BJ (cell line): ENCODE results near the gene GLI3. TPM values are rescaled to one million over a fixed set of nuclear protein-coding genes. Genes with fewer than 3 reads are reported as not detected.

Experiments
- CTCF ChIA-PET: fragments of 350-600 bp; formaldehyde crosslinking; extraction: SDS; loops from one replicate; lab custom pipeline; 2021; ENCODE audit warnings: antibody characterized with exemption, inconsistent platforms; lab: Yijun Ruan, JAX
- POLR2A ChIA-PET: fragments of 300-600 bp; sonication (Branson Sonifier 250); formaldehyde crosslinking; extraction: SDS; loops from one replicate; lab custom pipeline; 2021; ENCODE audit warnings: antibody characterized with exemption; lab: Charles Lee
- DNase-seq: peaks from one replicate; pipeline ENCODE4 v3.0.0-alpha.2; 2011; ENCODE audit warnings: low read depth
- H3K27me3 ChIP-seq: 2 replicates; pipeline ENCODE4 v1.6.0; 2011; ENCODE audit warnings: low read length; ENCODE audit not compliant: control insufficient read depth, insufficient read depth
- H3K36me3 ChIP-seq: 2 replicates; pipeline ENCODE4 v1.5.1; 2011; ENCODE audit warnings: low read length; ENCODE audit not compliant: control insufficient read depth, insufficient read depth
- H3K4me3 ChIP-seq: 2 replicates; pipeline ENCODE4 v1.5.1; 2011; ENCODE audit warnings: low read depth, mild to moderate bottlenecking, control low read depth, low read length
- CTCF ChIP-seq: IDR thresholded peaks from 2 replicates; pipeline ENCODE4 v1.5.1; 2011; ENCODE audit warnings: low read depth, mild to moderate bottlenecking, control low read depth, inconsistent platforms, low read length, moderate library complexity; ENCODE audit not compliant: insufficient read depth
- polyA plus RNA-seq: library from polyadenylated mRNA; depleted of rRNA; stranded (reverse); fragments of >200 nt; gene quantifications from 2 replicates; pipeline ENCODE4 v1.2.3, GENCODE V29; 2011

The GLI3 gene
- polyA plus RNA-seq, 1 experiment: 5.1 TPM

GRCh38 chr7:42074076-42074475 lies 162.9 kb downstream of the GLI3 start:
- Histone ChIP-seq H3K27me3 (no peaks in the 10 kb centered on the region), H3K4me3 (no peak overlapping the region), H3K36me3 (no peaks in the 10 kb centered on the region; the same call in 1 of the 2 replicates)
- no peak for TF ChIP-seq CTCF
- CTCF ChIA-PET: interaction anchor here (1.0 kb wide), 1 partner anchor 12 kb away, joined by 3 read pairs; no protein-coding TSS in a partner anchor
- DNase-seq: no peak
- POLR2A ChIA-PET: no interaction called here

GRCh38 chr7:42071372-42072261 lies 165.4 kb downstream of the GLI3 start:
- no peaks in the 10 kb centered on the region; the same call in 1 of the 2 replicates for H3K36me3 ChIP-seq
- no peak overlapping the region for H3K4me3 ChIP-seq
- POLR2A ChIA-PET: interaction anchor here (0.6 kb wide), 1 partner anchor 161 kb away, joined by 3 read pairs; no protein-coding TSS in a partner anchor
- H3K27me3 ChIP-seq: no peaks in the 10 kb centered on the region
- CTCF ChIA-PET: interaction anchor here (0.6 to 1.1 kb wide), 8 partner anchors 12 to 92 kb away, joined by 3 to 4 read pairs (median 3); no protein-coding TSS in a partner anchor
- DNase-seq: no peak
- TF ChIP-seq CTCF: no peak

GRCh38 chr7:42070068-42070467 lies 166.9 kb downstream of the GLI3 start:
- CTCF ChIA-PET: no interaction called here
- no peak overlapping the region for H3K4me3 ChIP-seq
- no peak for DNase-seq
- no peak for TF ChIP-seq CTCF
- no peaks in the 10 kb centered on the region; the same call in 1 of the 2 replicates for H3K36me3 ChIP-seq
- no peaks in the 10 kb centered on the region for H3K27me3 ChIP-seq
- POLR2A ChIA-PET: no interaction called here

- POLR2A ChIA-PET: no interaction called here
- Histone ChIP-seq H3K4me3 (no peak overlapping the region), H3K36me3 (no peaks in the 10 kb centered on the region; the same call in 1 of the 2 replicates), H3K27me3 (no peaks in the 10 kb centered on the region)
- CTCF ChIA-PET: no interaction called here
- DNase-seq: no peak
- no peak for TF ChIP-seq CTCF
Measured at GRCh38 chr7:42069590-42069989, 167.4 kb downstream of the GLI3 start.

- Histone ChIP-seq H3K27me3 (no peaks in the 10 kb centered on the region), H3K36me3 (no peaks in the 10 kb centered on the region), H3K4me3 (no peak overlapping the region)
- no peak for DNase-seq
- ChIA-PET CTCF (interaction anchor here (1.3 kb wide), 1 partner anchor 89 kb away, joined by 3 read pairs; no protein-coding TSS in a partner anchor), POLR2A (no interaction called here)
- no peak for TF ChIP-seq CTCF
Measured at GRCh38 chr7:42068554-42069280, 168.3 kb downstream of the GLI3 start.
